Body of pancreas (tissue), 4 donors: ENCODE results near the gene EDIL3. TPM values are rescaled to one million over a fixed set of nuclear protein-coding genes. Genes with fewer than 3 reads are reported as not detected.

Experiments
- ATAC-seq: fragments of 150-250 bp; one replicate; pipeline ENCODE4 v1.9.1; 2016
- DNase-seq, 4 donors: peaks; one replicate each; pipeline ENCODE4 v3.0.0-alpha.2; 2019
- H3K27ac ChIP-seq, 4 donors: fragments of 200-600 bp; sonication (generic); 1 replicate in 3 of 4; 2 replicates in 1 of 4; pipeline versions ENCODE4 v1.5.1 to v1.6.1; 2016 to 2019; ENCODE audit warnings: mild to moderate bottlenecking in 1 of 4, mixed read lengths in 1 of 4, moderate library complexity in 1 of 4
- H3K27me3 ChIP-seq, 2 donors: fragments of 200-600 bp; sonication (generic); one replicate each; pipeline ENCODE4 v1.6.0; 2016; ENCODE audit warnings: mild to moderate bottlenecking in 1 of 2
- H3K36me3 ChIP-seq, 2 donors: fragments of 200-600 bp; sonication (generic); replicated peaks in 1 of 2; 2 replicates each; pipeline ENCODE4 v1.5.1; 2016; ENCODE audit warnings: low read depth in 2 of 2; ENCODE audit not compliant: insufficient read depth in 1 of 2
- H3K4me1 ChIP-seq: fragments of 200-600 bp; sonication (generic); one replicate; pipeline ENCODE4 v1.6.0; 2016
- H3K4me3 ChIP-seq, 2 donors: fragments of 200-600 bp; sonication (generic); 1 replicate in 1 of 2; 2 replicates in 1 of 2; pipeline ENCODE4 v1.5.1; 2016 to 2019
- H3K9me3 ChIP-seq, 3 donors: fragments of 200-600 bp; sonication (generic); 1 replicate in 2 of 3; 2 replicates in 1 of 3; pipeline ENCODE4 v1.5.1; 2016
- CTCF ChIP-seq, 7 experiments: fragments of 450-650 bp in 4 of 7; fragments of 200-600 bp in 3 of 7; sonication (generic) in 3 of 7; IDR thresholded peaks; one replicate each; pipeline ENCODE4 v1.5.1; 2016 to 2019; ENCODE audit warnings: antibody characterized with exemption in 7 of 7
- POLR2A ChIP-seq, 3 donors: fragments of 450-650 bp; IDR thresholded peaks; one replicate each; pipeline ENCODE4 v1.6.1; 2016; ENCODE audit warnings: antibody characterized with exemption in 3 of 3, mild to moderate bottlenecking in 2 of 3
- WGBS, 2 donors: methylation state at CpG; one replicate each; pipeline ENCODE4 v1.1.5; 2017; 5-methylcytosine and 5-hydroxymethylcytosine counted together
- intact Hi-C: fragments of 100-400 bp; cut with DNase I; formaldehyde crosslinking; loops from one replicate; pipeline ENCODE4 v1.15.1; 2023
- total RNA-seq, 2 donors: library from RNA; depleted of rRNA; stranded (reverse); fragments of >200 nt; gene quantifications; one replicate each; pipeline ENCODE4 v1.1.0, GENCODE V29; 2016

Gene EDIL3
- total RNA-seq, 2 donors from 2014 or later: 2.3 to 4.7 TPM

- TF ChIP-seq CTCF (IDR thresholded peaks at IDR 0.05): no peak
- TF ChIP-seq POLR2A (IDR thresholded peaks at IDR 0.05): no peak
- DNase-seq (no peak), ATAC-seq (no peak)
- intact Hi-C loops: no loop called here
- H3K9me3 ChIP-seq: no peaks in the 10 kb centered on the region
- H3K4me1 ChIP-seq: no peaks in the 10 kb centered on the region
- H3K27me3 ChIP-seq: no peaks in the 10 kb centered on the region
- 69 to 73% methylated on average over 1 of the region's 1 CpG for WGBS, 2 donors
- H3K36me3 ChIP-seq: no peaks in the 10 kb centered on the region
- no peak overlapping the region for H3K27ac ChIP-seq
- no peak overlapping the region for H3K4me3 ChIP-seq
Observed at GRCh38 chr5:83913593-83913992, 471.1 kb downstream of the EDIL3 start.

GRCh38 chr5:83911367-83911919 lies 473.2 kb downstream of the EDIL3 start:
- Histone ChIP-seq H3K36me3 (no peaks in the 10 kb centered on the region), H3K27ac (no peak overlapping the region), H3K27me3 (no peaks in the 10 kb centered on the region), H3K4me1 (no peaks in the 10 kb centered on the region), H3K4me3 (no peak overlapping the region), H3K9me3 (no peaks in the 10 kb centered on the region)
- TF ChIP-seq POLR2A (IDR thresholded peaks at IDR 0.05): no peak
- no peak for TF ChIP-seq CTCF (IDR thresholded peaks at IDR 0.05)
- 28 to 30% methylated on average over 2 of the region's 2 CpGs for WGBS, 2 donors
- DNase-seq (no peak), ATAC-seq (no peak)
- intact Hi-C loops: no loop called here

- WGBS, 2 donors: 42 to 46% methylated on average over 3 of the region's 3 CpGs
- intact Hi-C loops: no loop called here
- no peak for DNase-seq
Observed at GRCh38 chr5:83900306-83900705, 484.4 kb downstream of the EDIL3 start.

GRCh38 chr5:83899326-83899970 lies 485.2 kb downstream of the EDIL3 start:
- no peaks in the 10 kb centered on the region for H3K27me3 ChIP-seq
- WGBS, 2 donors: 48 to 55% methylated on average over 2 of the region's 2 CpGs
- DNase-seq (no peak), ATAC-seq (no peak)
- no peak overlapping the region for H3K27ac ChIP-seq
- no peak overlapping the region for H3K4me3 ChIP-seq
- no peaks in the 10 kb centered on the region for H3K9me3 ChIP-seq
- TF ChIP-seq CTCF (IDR thresholded peaks at IDR 0.05) (no peak), POLR2A (IDR thresholded peaks at IDR 0.05) (no peak)
- no peaks in the 10 kb centered on the region for H3K4me1 ChIP-seq
- intact Hi-C loops: no loop called here
- no peaks in the 10 kb centered on the region for H3K36me3 ChIP-seq

More at GRCh38 chr5:83900306-83900705, 484.4 kb downstream of the EDIL3 start:
- H3K4me1 ChIP-seq: no peaks in the 10 kb centered on the region
- H3K27ac ChIP-seq: no peak overlapping the region
- no peak overlapping the region for H3K4me3 ChIP-seq
- H3K9me3 ChIP-seq: no peaks in the 10 kb centered on the region
- no peak for ATAC-seq
- no peaks in the 10 kb centered on the region for H3K36me3 ChIP-seq
- no peaks in the 10 kb centered on the region for H3K27me3 ChIP-seq
- TF ChIP-seq CTCF (IDR thresholded peaks at IDR 0.05) (no peak), POLR2A (IDR thresholded peaks at IDR 0.05) (no peak)

- H3K36me3 ChIP-seq: no peaks in the 10 kb centered on the region
- no peaks in the 10 kb centered on the region for H3K4me1 ChIP-seq
- intact Hi-C loops: no loop called here
- WGBS, 2 donors: 70 to 79% methylated on average over 2 of the region's 2 CpGs
- TF ChIP-seq POLR2A (IDR thresholded peaks at IDR 0.05) (no peak), CTCF (IDR thresholded peaks at IDR 0.05) (no peak)
- no peak overlapping the region for H3K27ac ChIP-seq
- H3K9me3 ChIP-seq: no peaks in the 10 kb centered on the region
- H3K4me3 ChIP-seq: no peak overlapping the region
- DNase-seq (no peak), ATAC-seq (no peak)
- no peaks in the 10 kb centered on the region for H3K27me3 ChIP-seq
Observed at GRCh38 chr5:83895860-83896259, 488.8 kb downstream of the EDIL3 start.
